ENCODE data around the gene PPP1R3C.

Gene PPP1R3C

DNA sequence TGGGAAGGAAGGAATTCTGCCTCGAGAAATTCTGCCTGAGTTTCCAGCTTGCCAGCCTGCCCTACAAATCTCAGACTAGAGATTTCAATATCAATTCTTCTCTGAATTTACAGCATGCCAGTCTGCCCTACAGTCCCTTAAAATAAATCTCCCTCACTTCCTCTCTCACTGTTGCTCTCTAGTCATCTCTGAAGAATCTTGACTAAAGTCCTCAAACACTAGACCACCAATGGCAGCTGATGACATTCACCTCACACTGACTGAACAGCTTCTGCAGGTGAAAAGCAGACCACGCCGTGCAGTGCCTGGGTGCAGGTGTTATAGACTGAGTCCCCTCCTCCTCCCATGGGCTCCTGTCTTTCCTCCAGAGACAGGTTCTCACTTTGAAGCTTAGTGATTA, 30.4 kb downstream of the PPP1R3C start:
- H3K27ac ChIP-seq (ENCODE audit: poor library complexity, severe bottlenecking): peak overlapping the region; percentile 92
- no peak overlapping the region for H3K4me3 ChIP-seq (ENCODE audit: severe bottlenecking)
- H3K36me3 ChIP-seq (ENCODE audit: low read depth): no peaks in the 10 kb centered on the region
- H3K4me1 ChIP-seq (ENCODE audit: insufficient read depth, poor library complexity, severe bottlenecking): peaks cover 50% of the 10 kb centered on the region
- TF ChIP-seq, protein P1, sequence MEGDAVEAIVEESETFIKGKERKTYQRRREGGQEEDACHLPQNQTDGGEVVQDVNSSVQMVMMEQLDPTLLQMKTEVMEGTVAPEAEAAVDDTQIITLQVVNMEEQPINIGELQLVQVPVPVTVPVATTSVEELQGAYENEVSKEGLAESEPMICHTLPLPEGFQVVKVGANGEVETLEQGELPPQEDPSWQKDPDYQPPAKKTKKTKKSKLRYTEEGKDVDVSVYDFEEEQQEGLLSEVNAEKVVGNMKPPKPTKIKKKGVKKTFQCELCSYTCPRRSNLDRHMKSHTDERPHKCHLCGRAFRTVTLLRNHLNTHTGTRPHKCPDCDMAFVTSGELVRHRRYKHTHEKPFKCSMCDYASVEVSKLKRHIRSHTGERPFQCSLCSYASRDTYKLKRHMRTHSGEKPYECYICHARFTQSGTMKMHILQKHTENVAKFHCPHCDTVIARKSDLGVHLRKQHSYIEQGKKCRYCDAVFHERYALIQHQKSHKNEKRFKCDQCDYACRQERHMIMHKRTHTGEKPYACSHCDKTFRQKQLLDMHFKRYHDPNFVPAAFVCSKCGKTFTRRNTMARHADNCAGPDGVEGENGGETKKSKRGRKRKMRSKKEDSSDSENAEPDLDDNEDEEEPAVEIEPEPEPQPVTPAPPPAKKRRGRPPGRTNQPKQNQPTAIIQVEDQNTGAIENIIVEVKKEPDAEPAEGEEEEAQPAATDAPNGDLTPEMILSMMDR (IDR thresholded peaks at IDR 0.05; ENCODE audit: poor library complexity, severe bottlenecking): no peak
- peaks cover 6% of the 10 kb centered on the region for H3K9me3 ChIP-seq (ENCODE audit: severe bottlenecking)
- DNase-seq (ENCODE audit: low spot score): no peak
- ATAC-seq (ENCODE audit: low read depth): no peak
- no peaks in the 10 kb centered on the region for H3K27me3 ChIP-seq (ENCODE audit: insufficient read depth, poor library complexity, severe bottlenecking)

DNA sequence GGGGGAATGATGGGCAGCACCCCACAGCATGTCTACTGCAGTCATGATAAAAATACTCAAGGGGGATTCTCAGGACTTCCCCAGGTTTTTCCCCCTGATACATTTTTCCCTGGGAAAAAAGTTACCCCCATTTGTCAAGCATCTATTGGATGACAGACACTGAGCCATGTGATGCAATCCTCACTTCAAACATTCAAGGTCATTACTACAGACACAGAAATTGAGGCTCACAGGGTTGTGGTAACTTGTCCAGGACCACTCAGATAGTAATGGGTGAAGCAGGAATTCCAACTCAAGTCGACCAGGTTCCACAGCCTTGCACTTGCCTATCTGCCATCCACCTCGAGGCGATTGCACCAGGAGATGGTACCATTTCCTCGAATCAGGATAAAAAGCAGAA, 31.7 kb downstream of the PPP1R3C start:
- DNase-seq (ENCODE audit: low spot score) (no peak), ATAC-seq (ENCODE audit: low read depth) (no peak)
- H3K36me3 ChIP-seq (ENCODE audit: low read depth): no peaks in the 10 kb centered on the region
- TF ChIP-seq, protein P1 (IDR thresholded peaks at IDR 0.05; ENCODE audit: poor library complexity, severe bottlenecking): no peak
- no peak overlapping the region for H3K27ac ChIP-seq (ENCODE audit: poor library complexity, severe bottlenecking)
- H3K27me3 ChIP-seq (ENCODE audit: insufficient read depth, poor library complexity, severe bottlenecking): no peaks in the 10 kb centered on the region
- peaks cover 2% of the 10 kb centered on the region for H3K9me3 ChIP-seq (ENCODE audit: severe bottlenecking)
- H3K4me1 ChIP-seq (ENCODE audit: insufficient read depth, poor library complexity, severe bottlenecking): peaks cover 63% of the 10 kb centered on the region
- H3K4me3 ChIP-seq (ENCODE audit: severe bottlenecking): no peak overlapping the region

DNA sequence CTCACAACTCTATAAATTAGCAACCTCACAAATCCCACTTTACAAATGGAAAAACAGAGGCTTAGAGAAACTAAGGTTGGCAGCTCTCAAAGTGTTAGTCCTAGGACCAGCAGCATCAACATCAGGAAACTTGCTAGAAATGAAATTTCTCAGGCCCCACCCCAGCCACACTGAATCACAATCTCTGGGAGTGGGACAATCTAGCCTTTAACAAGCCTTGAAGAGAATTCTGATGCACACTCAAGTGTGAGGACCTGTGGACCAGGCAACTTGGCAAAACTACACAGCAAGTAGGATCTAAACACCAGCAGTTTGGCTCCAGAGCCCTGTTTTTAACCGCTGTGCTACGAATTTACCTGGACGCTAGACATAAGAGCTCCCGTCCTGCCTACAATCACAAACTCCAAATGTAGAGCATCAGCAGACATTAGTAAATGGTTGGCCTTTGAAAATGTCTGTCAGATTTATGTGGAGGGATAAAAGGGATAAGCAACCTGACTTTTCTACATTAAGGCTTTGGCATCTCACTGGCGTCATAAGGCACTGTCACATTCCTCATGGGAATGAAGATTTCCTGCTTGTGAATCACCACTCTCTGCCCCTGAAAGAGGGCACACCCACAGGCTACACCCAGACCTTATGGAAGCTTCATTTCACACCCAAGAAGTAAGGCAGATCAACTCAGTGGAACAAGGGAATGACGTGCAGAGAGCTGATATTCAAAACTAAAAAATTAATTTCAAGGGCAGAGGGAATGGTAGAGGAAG, 34.5 kb downstream of the PPP1R3C start:
- DNase-seq (ENCODE audit: low spot score): peak; percentile 72

DNA sequence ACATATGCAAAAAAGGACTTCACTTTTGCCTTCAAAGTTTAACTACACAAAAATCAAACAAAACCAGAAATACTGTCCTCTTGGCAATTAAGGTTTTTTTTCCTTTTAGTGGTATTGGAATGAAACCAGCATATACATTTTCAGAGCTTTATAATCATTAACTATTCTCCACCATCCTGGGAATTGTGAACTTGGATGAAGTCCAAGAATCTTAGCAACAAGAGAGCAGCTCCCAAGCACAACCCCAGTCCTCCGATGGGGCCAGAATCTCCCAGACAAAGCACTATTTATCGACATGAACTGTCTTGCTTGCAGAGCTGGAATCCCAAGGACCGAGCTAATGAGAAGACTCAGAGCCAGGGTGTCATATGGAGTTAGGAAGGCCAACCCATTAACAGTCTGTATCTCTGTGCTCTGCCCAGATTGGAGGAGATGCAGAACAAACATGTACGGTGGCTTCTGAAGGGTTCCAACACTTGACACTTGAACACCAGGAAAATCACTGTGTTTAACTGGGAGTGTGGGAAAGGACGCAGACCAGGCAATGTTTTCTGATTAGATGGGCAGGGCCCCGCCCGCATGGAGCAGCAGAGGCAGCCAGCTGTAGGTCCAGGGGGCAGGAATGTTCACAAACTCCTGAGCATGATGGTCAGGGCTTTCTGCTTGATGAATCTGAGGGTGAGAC, 35.5 kb downstream of the PPP1R3C start:
- Histone ChIP-seq H3K36me3 (ENCODE audit: low read depth) (no peaks in the 10 kb centered on the region), H3K27ac (ENCODE audit: poor library complexity, severe bottlenecking) (peak overlapping the region; percentile 89), H3K4me1 (ENCODE audit: insufficient read depth, poor library complexity, severe bottlenecking) (peaks cover 37% of the 10 kb centered on the region), H3K4me3 (ENCODE audit: severe bottlenecking) (no peak overlapping the region), H3K27me3 (ENCODE audit: insufficient read depth, poor library complexity, severe bottlenecking) (no peaks in the 10 kb centered on the region), H3K9me3 (ENCODE audit: severe bottlenecking) (no peaks in the 10 kb centered on the region)
- TF ChIP-seq, protein P1 (IDR thresholded peaks at IDR 0.05; ENCODE audit: poor library complexity, severe bottlenecking): no peak
- DNase-seq (ENCODE audit: low spot score) (no peak), ATAC-seq (ENCODE audit: low read depth) (no peak)

More for the DNA sequence above, 34.5 kb downstream of the PPP1R3C start:
- ATAC-seq (ENCODE audit: low read depth): peak; percentile 99
- no peak overlapping the region for H3K4me3 ChIP-seq (ENCODE audit: severe bottlenecking)
- H3K4me1 ChIP-seq (ENCODE audit: insufficient read depth, poor library complexity, severe bottlenecking): peaks cover 40% of the 10 kb centered on the region
- H3K36me3 ChIP-seq (ENCODE audit: low read depth): no peaks in the 10 kb centered on the region
- H3K9me3 ChIP-seq (ENCODE audit: severe bottlenecking): no peaks in the 10 kb centered on the region
- TF ChIP-seq, protein P1 (IDR thresholded peaks at IDR 0.05; ENCODE audit: poor library complexity, severe bottlenecking): no peak
- H3K27me3 ChIP-seq (ENCODE audit: insufficient read depth, poor library complexity, severe bottlenecking): no peaks in the 10 kb centered on the region
- peak overlapping the region; percentile 89 for H3K27ac ChIP-seq (ENCODE audit: poor library complexity, severe bottlenecking)

DNA sequence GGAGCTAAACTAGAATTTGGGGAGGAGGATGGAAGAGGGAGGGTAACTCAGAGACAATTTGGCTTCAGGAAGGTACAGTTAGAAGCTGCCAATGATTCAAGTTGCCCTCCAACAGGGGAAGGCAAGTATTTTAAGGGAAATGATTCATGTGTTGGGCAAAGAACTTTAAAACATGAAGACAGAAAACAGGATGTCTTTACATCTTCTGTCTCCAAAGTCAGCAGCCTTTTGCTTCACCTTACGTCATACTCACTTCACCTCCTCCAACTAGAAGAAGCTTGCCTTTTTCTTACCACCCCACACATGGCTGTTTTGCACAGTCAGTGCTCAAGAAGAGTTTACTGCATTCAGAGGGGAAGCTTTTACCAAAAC, 36.1 kb downstream of the PPP1R3C start:
- DNase-seq (ENCODE audit: low spot score): no peak
- peak; percentile 44 for ATAC-seq (ENCODE audit: low read depth)

More for the DNA sequence above, 36.1 kb downstream of the PPP1R3C start:
- TF ChIP-seq, protein P1 (IDR thresholded peaks at IDR 0.05; ENCODE audit: poor library complexity, severe bottlenecking): no peak
- no peak overlapping the region for H3K4me3 ChIP-seq (ENCODE audit: severe bottlenecking)
- no peaks in the 10 kb centered on the region for H3K36me3 ChIP-seq (ENCODE audit: low read depth)
- no peaks in the 10 kb centered on the region for H3K9me3 ChIP-seq (ENCODE audit: severe bottlenecking)
- H3K27ac ChIP-seq (ENCODE audit: poor library complexity, severe bottlenecking): peak overlapping the region; percentile 89
- peaks cover 37% of the 10 kb centered on the region for H3K4me1 ChIP-seq (ENCODE audit: insufficient read depth, poor library complexity, severe bottlenecking)
- no peaks in the 10 kb centered on the region for H3K27me3 ChIP-seq (ENCODE audit: insufficient read depth, poor library complexity, severe bottlenecking)

Data from RWPE2 (cell line).